GM12878 (cell line): ENCODE data around the gene HTR4. TPM values are rescaled to one million over a fixed set of nuclear protein-coding genes. Genes with fewer than 3 reads are reported as not detected.

Experiments
- ATAC-seq: fragments of 200-7000 bp; cut with Tn5 transposase; 3 replicates; pipeline ENCODE4 v1.9.1; 2020; ENCODE audit warnings: mild to moderate bottlenecking, moderate library complexity
- BruUV-seq: library from RNA; stranded (reverse); fragments of 400-500 nt; replicated peaks from 2 replicates; lab custom pipeline; 2021; lab: Mats Ljungman, UMichigan
- CTCF ChIA-PET: fragments of 300-600 bp; sonication (Branson Sonifier 250); formaldehyde crosslinking; extraction: SDS; loops from one replicate; lab custom pipeline; 2021; ENCODE audit warnings: inconsistent platforms; lab: Yijun Ruan, JAX
- POLR2A ChIA-PET: fragments of 350-600 bp; formaldehyde crosslinking; extraction: SDS; loops from one replicate; lab custom pipeline; 2021; ENCODE audit warnings: inconsistent platforms; lab: Charles Lee
- RAD21 ChIA-PET: fragments of 300-600 bp; sonication (Branson Sonifier 250); formaldehyde crosslinking; loops from one replicate; lab custom pipeline; 2023; ENCODE audit warnings: antibody characterized with exemption; ENCODE audit not compliant: unreplicated experiment; lab: Charles Lee
- SMC1A ChIA-PET: fragments of 300-600 bp; sonication (Branson Sonifier 250); formaldehyde crosslinking; loops from one replicate; lab custom pipeline; 2023; ENCODE audit not compliant: unreplicated experiment, uncharacterized antibody; lab: Charles Lee
- DNase-seq: peaks from one replicate; pipeline ENCODE4 v3.0.0-alpha.2; 2011; ENCODE audit warnings: low read depth, low spot score
- FAIRE-seq: peaks from 3 replicates; lab custom pipeline; 2011; peaks lifted over from hg19 to GRCh38; lab: Jason Lieb, UNC
- H2AFZ ChIP-seq: 2 replicates; pipeline ENCODE4 v1.6.0; 2011; ENCODE audit warnings: low read depth, low read length, control low read depth; ENCODE audit not compliant: control insufficient read depth
- H3K27ac ChIP-seq: 2 replicates; pipeline ENCODE4 v1.5.1; 2011; ENCODE audit warnings: control low read depth; ENCODE audit not compliant: control insufficient read depth, insufficient read depth
- H3K27me3 ChIP-seq, 2 experiments: replicated peaks in 1 of 2; 2 replicates each; pipeline versions ENCODE4 v1.6.0 to v1.6.1; 2011; ENCODE audit warnings: low read length in 1 of 2; ENCODE audit not compliant: control insufficient read depth in 2 of 2, insufficient read depth in 2 of 2
- H3K36me3 ChIP-seq, 2 experiments: 2 replicates each; pipeline ENCODE4 v1.5.1; 2011; ENCODE audit warnings: low read length in 1 of 2; ENCODE audit not compliant: control insufficient read depth in 2 of 2, insufficient read depth in 2 of 2
- H3K4me1 ChIP-seq: 2 replicates; pipeline ENCODE4 v1.6.1; 2011; ENCODE audit warnings: mild to moderate bottlenecking, low read length, moderate library complexity, mixed read lengths; ENCODE audit not compliant: control insufficient read depth, insufficient read depth
- H3K4me2 ChIP-seq: 2 replicates; pipeline ENCODE4 v1.6.0; 2011; ENCODE audit warnings: control low read depth; ENCODE audit not compliant: control insufficient read depth, insufficient read depth
- H3K4me3 ChIP-seq: fragments of 200-600 bp; sonication (generic); 2 replicates; pipeline ENCODE4 v1.5.1; 2016
- H3K79me2 ChIP-seq: 2 replicates; pipeline ENCODE4 v1.6.0; 2011; ENCODE audit warnings: low read length; ENCODE audit not compliant: control insufficient read depth, insufficient read depth
- H3K9ac ChIP-seq: 2 replicates; pipeline ENCODE4 v1.8.0; 2011; ENCODE audit warnings: low read length, control low read depth, mixed read lengths; ENCODE audit not compliant: control insufficient read depth, insufficient read depth
- H3K9me3 ChIP-seq: replicated peaks from 3 replicates; pipeline ENCODE4 v1.5.1; 2011; ENCODE audit warnings: mild to moderate bottlenecking, low read length; ENCODE audit not compliant: control insufficient read depth, insufficient read depth
- H4K20me1 ChIP-seq: 2 replicates; pipeline ENCODE4 v1.6.0; 2011; ENCODE audit not compliant: control insufficient read depth, insufficient read depth
- ASH2L ChIP-seq: fragments of 300-600, 200-600 bp; sonication (generic); IDR thresholded peaks from 2 replicates; pipeline ENCODE4 v1.6.1; 2017; ENCODE audit warnings: low read depth, mild to moderate bottlenecking, borderline replicate concordance
- FOXK2 ChIP-seq: fragments of 450-650 bp; IDR thresholded peaks from 2 replicates; pipeline ENCODE4 v1.6.1; 2017; ENCODE audit warnings: mild to moderate bottlenecking, moderate library complexity
- JUNB ChIP-seq: IDR thresholded peaks from 2 replicates; pipeline ENCODE4 v1.6.1; 2016; ENCODE audit warnings: antibody characterized with exemption, mild to moderate bottlenecking
- MEF2A ChIP-seq: IDR thresholded peaks from 2 replicates; pipeline ENCODE4 v1.6.1; 2011; ENCODE audit warnings: low read depth, mild to moderate bottlenecking, low read length, moderate library complexity; ENCODE audit not compliant: insufficient read depth
- POLR2A ChIP-seq: IDR thresholded peaks from 2 replicates; pipeline ENCODE4 v1.6.1; 2011; ENCODE audit warnings: low read depth, mild to moderate bottlenecking, low read length
- POU2F2 ChIP-seq: IDR thresholded peaks from 3 replicates; pipeline ENCODE4 v1.6.1; 2011; ENCODE audit warnings: low read depth, mild to moderate bottlenecking, low read length, borderline replicate concordance
- RELA ChIP-seq: fragments of 450-650 bp; IDR thresholded peaks from 2 replicates; pipeline ENCODE4 v1.8.0; 2014; ENCODE audit warnings: borderline replicate concordance; ENCODE audit not compliant: partially characterized antibody
- SREBF1 ChIP-seq: IDR thresholded peaks from 2 replicates; pipeline ENCODE4 v1.6.1; 2012; ENCODE audit warnings: mild to moderate bottlenecking, low read length
- SRF ChIP-seq, 2 experiments: IDR thresholded peaks; 2 replicates each; pipeline ENCODE4 v1.6.1; 2011; ENCODE audit warnings: low read depth in 2 of 2, low read length in 2 of 2, mild to moderate bottlenecking in 1 of 2, moderate library complexity in 1 of 2
- WGBS: methylation state at CpG from one replicate; pipeline ENCODE4 v1.1.6; 2016; ENCODE audit warnings: low lambda C conversion rate; ENCODE audit not compliant: insufficient replicate concordance, insufficient coverage; ENCODE audit errors: missing lambda C conversion rate; 5-methylcytosine and 5-hydroxymethylcytosine counted together
- in situ Hi-C: fragments of 300-500 bp; cut with MboI; formaldehyde crosslinking; loops from 9 replicates; pipeline ENCODE4 v1.14.3; 2018; ENCODE audit warnings: mixed read lengths
- intact Hi-C: fragments of 100-400 bp; cut with micrococcal nuclease; formaldehyde crosslinking; loops from one replicate; pipeline ENCODE4 v1.14.2; 2022; ENCODE audit not compliant: unreplicated experiment
- polyA plus RNA-seq, 11 experiments: library from polyadenylated mRNA; depleted of rRNA in 4 of 11; unstranded in 6 of 11; stranded (reverse) in 5 of 11; fragments of >200 nt; fragmentation: Nextera tagmentation in 4 of 11; fragmentation: Illumina TruSeq in 1 of 11; extraction: Ambion mirVana in 4 of 11; extraction: Trizol in 1 of 11; gene quantifications; 1 replicate in 1 of 11; 2 replicates in 10 of 11; pipeline versions ENCODE4 v1.2.1 to v1.2.3, GENCODE V29; 2011 to 2016; ENCODE audit warnings: inconsistent platforms in 2 of 11, missing spikeins in 2 of 11, low read depth in 1 of 11
- total RNA-seq, 4 experiments: library from RNA; depleted of rRNA in 3 of 4; stranded (reverse); fragments of >200 nt in 3 of 4; fragmentation: Illumina TruSeq in 1 of 4; extraction: Trizol in 1 of 4; gene quantifications; 2 replicates each; pipeline versions ENCODE4 v1.2.1 to v1.2.3, GENCODE V29; 2013 to 2021
- TF ChIP-seq, protein P1 (sequence below): fragments of 450-650 bp; IDR thresholded peaks from 2 replicates; pipeline ENCODE4 v1.6.1; 2017; ENCODE audit warnings: antibody characterized with exemption, mild to moderate bottlenecking, moderate library complexity
- TF ChIP-seq, protein P2 (sequence below): IDR thresholded peaks from 2 replicates; pipeline ENCODE4 v1.6.1; 2011; ENCODE audit warnings: low read depth, low read length, improper control_type of control experiment, borderline replicate concordance

HTR4 gene
- total and polyA plus RNA-seq, 10 of the 15 experiments (the other 5 are each of a cell fraction or from before 2014, with no cell fraction given) = not detected

DNA sequence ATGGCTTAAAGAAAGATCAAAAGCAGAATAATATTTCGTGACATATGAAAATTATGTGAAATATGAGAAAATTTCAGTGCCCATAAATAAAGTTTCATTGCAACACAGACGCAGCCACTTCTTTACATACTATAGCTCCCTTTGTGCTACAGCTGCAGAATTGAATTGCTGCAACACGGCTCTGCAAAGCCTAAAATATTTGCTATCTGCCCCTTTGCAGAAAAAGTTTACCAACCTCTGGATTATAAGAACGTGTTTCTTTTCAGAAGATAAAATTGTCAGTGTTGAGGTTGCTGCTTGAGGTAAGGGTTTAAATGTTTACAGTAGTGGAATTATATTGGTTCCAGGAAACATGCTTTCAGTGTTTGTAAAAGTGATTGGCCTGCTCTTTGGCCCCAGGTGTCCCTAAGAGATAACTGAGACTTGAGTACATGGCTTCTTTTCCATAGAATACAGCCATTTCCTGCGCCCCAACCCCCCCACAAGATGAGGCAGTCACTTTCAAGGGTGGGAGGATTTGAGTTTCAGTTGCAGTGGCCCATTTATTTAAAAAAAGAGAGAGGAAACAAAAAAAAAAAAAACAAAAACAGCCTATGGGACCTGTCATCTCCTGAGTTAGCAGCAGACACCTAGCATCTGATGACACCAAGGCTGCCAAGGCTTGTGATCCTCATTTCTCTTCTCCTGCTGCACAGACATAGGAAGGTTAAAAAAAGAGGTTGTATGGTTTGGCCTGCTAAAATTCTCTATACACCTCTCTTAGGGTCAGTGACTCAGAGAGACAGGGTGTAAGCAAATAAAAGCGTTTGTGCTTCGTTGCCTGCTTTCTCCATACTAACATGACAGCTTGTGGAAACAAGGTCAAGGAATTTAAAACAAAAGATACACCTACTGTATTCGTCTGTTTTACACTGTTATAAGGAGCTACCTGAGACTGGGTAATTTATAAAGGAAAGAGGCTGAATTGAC lies 28.0 kb upstream of the HTR4 start:
- TF ChIP-seq, protein P1, sequence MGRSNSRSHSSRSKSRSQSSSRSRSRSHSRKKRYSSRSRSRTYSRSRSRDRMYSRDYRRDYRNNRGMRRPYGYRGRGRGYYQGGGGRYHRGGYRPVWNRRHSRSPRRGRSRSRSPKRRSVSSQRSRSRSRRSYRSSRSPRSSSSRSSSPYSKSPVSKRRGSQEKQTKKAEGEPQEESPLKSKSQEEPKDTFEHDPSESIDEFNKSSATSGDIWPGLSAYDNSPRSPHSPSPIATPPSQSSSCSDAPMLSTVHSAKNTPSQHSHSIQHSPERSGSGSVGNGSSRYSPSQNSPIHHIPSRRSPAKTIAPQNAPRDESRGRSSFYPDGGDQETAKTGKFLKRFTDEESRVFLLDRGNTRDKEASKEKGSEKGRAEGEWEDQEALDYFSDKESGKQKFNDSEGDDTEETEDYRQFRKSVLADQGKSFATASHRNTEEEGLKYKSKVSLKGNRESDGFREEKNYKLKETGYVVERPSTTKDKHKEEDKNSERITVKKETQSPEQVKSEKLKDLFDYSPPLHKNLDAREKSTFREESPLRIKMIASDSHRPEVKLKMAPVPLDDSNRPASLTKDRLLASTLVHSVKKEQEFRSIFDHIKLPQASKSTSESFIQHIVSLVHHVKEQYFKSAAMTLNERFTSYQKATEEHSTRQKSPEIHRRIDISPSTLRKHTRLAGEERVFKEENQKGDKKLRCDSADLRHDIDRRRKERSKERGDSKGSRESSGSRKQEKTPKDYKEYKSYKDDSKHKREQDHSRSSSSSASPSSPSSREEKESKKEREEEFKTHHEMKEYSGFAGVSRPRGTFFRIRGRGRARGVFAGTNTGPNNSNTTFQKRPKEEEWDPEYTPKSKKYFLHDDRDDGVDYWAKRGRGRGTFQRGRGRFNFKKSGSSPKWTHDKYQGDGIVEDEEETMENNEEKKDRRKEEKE = no peak
- TF ChIP-seq RELA (no peak), ASH2L (no peak), SREBF1 (no peak), JUNB (no peak), FOXK2 (no peak), POLR2A (no peak), SRF (IDR thresholded peaks at IDR 0.05; ENCODE audit: low read depth in 2 of 2, low read length in 2 of 2) (no peak), POU2F2 (no peak), MEF2A (no peak)
- TF ChIP-seq, protein P2, sequence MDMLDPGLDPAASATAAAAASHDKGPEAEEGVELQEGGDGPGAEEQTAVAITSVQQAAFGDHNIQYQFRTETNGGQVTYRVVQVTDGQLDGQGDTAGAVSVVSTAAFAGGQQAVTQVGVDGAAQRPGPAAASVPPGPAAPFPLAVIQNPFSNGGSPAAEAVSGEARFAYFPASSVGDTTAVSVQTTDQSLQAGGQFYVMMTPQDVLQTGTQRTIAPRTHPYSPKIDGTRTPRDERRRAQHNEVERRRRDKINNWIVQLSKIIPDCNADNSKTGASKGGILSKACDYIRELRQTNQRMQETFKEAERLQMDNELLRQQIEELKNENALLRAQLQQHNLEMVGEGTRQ = no peak
- TF ChIP-seq, all 136 proteins: peak for 0

More for the DNA sequence above, 28.0 kb upstream of the HTR4 start:
- H3K9ac ChIP-seq = no peak overlapping the region
- H3K4me3 ChIP-seq = no peak overlapping the region
- ATAC-seq (no peak), DNase-seq (no peak), FAIRE-seq (no peak)
- no TSS peak for BruUV-seq
- no peaks in the 10 kb centered on the region for H3K4me1 ChIP-seq
- RAD21 ChIA-PET = no interaction called here
- H3K36me3 ChIP-seq = no peaks in the 10 kb centered on the region
- no peak overlapping the region for H2AFZ ChIP-seq
- CTCF ChIA-PET = interaction anchor here (0.7 to 1.8 kb wide), 3 partner anchors 18 to 50 kb away, joined by 3 to 5 read pairs (median 3); no protein-coding TSS in a partner anchor
- 13% methylated on average over 8 of the region's 8 CpGs for WGBS
- POLR2A ChIA-PET = no interaction called here
- no peaks in the 10 kb centered on the region for H3K79me2 ChIP-seq
- no peak overlapping the region for H3K4me2 ChIP-seq
- SMC1A ChIA-PET = no interaction called here
- no peaks in the 10 kb centered on the region for H3K9me3 ChIP-seq
- no peaks in the 10 kb centered on the region; a peak in 1 of 4 replicates for H3K27me3 ChIP-seq
- no peak overlapping the region for H3K27ac ChIP-seq
- in situ Hi-C loops (no loop called here), intact Hi-C loops (no loop called here)
- H4K20me1 ChIP-seq = no peaks in the 10 kb centered on the region
